ENCODE data around the gene SND1.

Gene SND1

DNA sequence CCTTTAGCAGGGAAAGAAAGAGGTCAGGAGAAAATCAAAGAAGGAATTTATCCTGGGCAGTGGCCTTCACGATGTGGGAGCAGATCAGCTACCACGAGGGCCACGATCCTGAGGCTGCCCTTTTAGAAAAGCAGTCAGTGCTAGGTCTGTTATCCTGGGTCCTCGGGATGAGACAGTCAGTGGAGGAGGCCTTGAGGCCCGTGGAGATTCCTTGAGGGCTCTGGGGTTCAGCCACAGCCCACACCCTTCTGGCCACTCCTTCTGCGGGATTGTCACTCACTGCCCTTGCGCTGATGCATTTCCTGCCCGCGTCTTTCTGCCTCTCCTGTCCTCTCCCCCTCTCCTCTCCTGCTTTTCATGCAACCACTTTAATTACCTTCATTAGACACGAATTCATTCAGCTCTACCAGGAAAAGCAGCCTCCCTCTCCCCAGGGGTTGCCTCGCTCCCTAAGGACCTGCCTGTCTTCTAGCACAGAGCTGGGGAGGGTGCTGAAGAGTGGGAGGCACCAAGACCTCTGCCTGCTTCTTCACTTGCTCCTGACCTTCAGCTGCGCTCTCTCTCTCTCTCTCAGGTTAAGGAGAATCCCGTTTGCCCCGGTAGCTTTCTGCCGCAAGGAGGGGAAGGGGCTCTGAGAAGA, 421.8 kb downstream of the SND1 start:
- DNase-seq (ENCODE audit: low spot score): no peak

DNA sequence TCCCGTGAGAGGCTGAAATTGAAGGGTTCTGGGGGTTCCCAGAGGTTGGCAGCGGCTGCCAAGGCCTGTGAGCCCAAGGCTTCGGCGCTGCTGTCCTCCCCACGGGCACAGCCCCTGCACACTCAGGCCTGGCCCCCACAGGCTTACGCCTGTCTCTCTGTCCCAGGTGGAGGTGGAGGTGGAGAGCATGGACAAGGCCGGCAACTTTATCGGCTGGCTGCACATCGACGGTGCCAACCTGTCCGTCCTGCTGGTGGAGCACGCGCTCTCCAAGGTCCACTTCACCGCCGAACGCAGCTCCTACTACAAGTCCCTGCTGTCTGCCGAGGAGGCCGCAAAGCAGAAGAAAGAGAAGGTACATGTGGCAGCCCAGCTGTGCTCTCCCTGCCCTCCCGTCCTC, 422.3 kb downstream of the SND1 start:
- DNase-seq (ENCODE audit: low spot score): no peak

DNA sequence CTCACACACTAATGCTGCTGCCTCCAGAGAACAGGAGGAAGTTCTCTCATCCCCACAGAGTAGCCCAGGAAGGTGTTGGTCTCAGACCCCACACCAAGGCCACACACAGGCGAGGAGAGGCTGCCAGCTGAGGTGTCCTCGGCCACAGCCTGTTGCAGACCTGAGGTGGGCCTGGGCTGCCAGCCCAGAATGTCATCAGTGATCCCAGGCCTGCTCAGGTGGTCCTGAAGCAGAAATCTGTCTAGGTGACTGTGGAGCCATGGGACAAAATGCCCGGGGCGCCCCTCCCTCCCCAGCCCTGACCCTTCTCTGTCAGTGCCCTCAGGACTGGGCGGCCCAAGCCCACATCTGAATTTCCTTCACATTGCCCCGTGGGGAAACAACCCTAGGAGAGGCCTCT, 422.7 kb downstream of the SND1 start:
- DNase-seq (ENCODE audit: low spot score): no peak

DNA sequence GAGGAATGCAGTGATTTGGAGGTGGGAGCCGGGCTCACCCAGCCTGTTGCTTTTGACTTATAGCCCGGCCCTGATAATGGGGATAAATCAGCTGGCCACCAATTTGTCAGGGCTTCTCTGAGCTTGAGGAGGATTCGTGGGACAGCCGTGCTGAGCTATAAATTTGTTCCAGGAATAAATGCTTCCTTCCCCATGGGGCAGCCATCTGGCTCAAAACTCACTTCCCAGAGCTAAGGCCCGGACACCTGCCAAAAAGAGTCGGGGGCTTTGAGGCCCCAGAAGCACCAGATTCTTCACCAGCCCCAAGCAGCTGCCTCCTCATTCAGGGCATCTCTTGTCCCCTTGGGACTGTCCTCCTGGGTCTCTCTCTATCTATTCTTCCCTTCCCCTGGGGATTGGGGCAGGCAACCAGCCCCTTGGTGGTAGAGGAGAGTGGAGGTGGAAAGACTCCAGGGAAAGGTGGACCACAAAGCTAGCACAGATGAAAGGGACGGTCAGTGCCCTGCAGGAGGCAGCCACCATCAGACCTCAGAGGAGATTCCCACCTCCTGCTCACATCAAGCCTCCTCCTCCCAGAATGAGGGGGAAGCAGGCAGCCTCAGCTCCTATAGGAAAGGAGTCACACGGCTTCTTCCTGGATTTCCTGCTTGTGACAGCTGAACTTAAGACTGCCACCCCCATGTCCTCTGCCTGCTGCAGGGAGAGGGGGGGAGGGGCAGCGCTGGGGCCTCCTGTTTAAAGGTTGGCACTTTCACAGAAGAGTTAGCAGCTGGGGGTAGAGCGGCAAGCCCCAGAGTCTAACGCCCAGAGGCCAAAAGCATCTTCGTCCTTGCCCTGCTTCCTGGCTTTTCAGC, 423.5 kb downstream of the SND1 start:
- DNase-seq (ENCODE audit: low spot score): no peak

DNA sequence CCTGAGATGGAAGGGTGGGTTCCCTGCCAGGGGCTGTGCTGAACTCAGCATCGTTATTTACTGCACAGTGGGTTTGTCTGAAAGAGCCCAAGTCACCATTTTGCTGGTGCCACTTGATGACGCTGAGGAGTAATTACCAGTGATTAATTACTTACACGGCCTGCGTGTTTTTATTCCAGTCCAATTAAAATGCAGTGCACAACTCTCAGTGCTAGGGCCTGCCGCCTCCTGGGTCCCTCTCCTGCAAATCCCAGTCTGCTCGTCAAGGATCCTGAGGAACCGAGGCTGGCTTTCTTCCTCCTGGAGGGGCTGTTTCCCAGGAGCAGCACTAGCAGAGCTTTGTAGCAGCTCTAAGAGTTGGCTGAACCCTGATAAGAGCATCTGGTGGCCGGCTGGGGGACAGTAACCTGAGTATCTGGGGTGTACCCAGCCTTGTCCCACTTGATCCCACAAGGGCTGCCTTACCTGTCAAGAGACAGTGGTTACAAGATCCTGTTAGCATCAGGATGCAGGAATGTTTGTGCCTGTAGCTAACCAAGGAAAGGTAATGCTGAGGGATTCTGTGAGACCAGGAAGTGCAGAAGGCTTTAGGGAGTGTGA, 424.3 kb downstream of the SND1 start:
- DNase-seq (ENCODE audit: low spot score): no peak

DNA sequence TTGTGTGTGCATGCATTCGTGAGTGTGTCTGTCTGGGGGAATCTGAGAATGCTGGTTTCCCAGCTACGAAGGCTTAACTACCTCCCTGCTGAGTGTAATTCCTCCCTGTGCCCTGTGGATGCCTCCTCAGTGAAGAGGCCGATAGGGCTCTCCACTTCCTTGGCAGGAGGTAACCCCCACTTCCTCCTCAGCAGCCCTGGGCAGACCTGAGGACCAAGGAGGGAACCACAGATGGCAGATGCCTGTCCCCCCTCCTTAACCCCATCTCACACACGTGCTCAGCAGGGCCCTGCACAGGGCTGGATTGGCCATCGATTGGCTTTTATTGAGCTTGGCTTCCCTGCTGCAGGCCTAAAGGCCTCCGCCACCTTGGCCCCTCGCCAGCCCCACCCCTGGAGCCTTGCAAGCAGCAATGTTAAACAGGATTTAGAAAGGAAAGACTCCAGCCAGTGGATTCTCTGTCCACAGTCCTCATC, 424.8 kb downstream of the SND1 start:
- DNase-seq (ENCODE audit: low spot score): no peak

DNA sequence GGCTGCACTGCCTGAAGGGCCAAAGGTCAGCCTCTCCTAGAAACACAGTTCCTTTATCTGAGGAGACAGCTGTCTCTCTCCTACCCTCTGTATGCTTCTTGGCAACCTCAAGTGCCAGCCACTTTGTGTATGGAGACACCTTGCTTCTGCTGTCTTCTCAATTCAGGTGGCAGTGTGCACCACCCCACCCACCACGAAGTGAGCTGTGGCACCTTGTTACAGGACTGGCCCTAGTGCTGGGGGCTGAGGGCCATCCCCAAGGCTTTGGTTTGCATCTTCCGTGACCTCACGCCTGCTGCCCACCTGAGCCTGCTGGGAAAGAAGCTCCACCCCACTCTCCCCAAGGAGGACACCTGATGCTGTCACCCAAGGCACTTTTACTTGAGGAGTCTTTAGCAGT, 426.3 kb downstream of the SND1 start:
- DNase-seq (ENCODE audit: low spot score): no peak

DNA sequence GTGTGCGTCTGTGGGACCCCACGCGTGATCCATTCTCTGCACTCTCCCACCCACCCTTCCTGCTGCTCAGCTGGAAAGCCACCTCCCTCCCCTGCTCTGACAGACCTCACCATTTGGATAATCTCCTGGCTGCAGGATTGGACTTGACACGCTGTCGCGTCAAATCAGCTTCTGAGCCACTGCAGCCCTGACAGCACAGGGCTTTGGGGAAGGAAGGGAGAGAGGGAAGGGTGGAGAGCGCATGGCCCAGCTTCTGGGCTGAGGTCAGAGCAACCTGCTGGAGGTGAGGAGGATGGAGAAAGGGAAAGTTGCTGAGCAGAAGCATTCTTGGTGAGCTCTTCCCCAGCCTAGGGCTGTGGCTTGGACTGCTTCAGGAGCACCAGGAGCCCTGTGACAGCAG, 428.2 kb downstream of the SND1 start:
- DNase-seq (ENCODE audit: low spot score): no peak

DNA sequence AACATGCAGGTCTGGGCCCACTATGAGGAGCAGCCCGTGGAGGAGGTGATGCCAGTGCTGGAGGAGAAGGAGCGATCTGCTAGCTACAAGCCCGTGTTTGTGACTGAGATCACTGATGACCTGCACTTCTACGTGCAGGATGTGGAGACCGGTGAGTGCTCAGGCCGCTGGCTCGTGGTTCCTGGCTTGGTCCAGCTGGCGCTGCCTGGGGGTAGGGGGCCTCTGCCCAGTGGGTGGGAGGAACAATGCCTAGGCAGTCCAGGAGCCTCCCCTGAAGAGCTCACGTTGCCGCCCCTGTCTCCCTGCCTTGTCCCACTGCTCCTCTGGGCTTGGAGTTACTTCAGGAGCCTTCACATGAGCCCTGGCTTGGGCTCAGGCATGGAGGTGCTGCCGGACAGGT, 429.4 kb downstream of the SND1 start:
- no peak for DNase-seq (ENCODE audit: low spot score)

DNA sequence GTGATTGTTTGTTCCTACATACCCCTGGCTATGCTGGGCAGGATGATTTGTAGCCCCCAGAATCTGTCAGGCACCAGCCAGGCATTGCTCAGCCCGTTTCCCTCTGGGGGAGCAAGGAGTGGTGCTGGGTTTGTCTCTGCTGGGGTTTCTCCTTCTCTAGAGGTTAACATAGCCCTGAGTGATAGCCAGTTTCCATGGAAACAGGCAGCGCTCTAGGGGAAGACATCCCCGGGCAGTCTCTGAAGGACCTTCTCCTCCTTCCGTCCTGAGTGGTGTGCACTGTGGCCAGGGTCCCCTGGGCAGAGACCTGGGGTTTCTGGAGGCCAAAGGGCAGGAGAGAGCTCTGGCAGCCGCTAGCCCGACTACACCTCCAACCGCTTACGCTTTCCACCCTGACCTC, 429.8 kb downstream of the SND1 start:
- no peak for DNase-seq (ENCODE audit: low spot score)

DNA sequence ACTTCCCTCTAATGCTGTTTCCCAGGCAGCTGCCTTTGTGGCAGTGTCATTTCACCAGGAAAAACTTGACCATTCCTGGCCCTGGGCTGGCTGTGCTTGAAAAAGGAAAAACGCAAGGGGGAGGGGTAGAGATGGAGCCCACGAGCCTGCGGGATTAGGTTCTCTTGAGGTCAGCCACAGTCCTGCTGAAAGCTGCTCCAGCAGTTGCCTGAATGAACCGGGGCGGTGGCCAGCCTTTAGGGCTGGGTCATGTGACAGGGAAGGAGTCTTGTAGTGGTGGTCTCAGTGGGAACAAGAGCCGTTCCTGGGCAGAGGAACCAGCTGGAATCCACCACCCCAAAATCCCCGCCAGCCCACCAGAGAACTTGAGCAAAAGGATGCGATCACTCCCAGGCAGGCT, 430.4 kb downstream of the SND1 start:
- DNase-seq (ENCODE audit: low spot score): no peak

DNA sequence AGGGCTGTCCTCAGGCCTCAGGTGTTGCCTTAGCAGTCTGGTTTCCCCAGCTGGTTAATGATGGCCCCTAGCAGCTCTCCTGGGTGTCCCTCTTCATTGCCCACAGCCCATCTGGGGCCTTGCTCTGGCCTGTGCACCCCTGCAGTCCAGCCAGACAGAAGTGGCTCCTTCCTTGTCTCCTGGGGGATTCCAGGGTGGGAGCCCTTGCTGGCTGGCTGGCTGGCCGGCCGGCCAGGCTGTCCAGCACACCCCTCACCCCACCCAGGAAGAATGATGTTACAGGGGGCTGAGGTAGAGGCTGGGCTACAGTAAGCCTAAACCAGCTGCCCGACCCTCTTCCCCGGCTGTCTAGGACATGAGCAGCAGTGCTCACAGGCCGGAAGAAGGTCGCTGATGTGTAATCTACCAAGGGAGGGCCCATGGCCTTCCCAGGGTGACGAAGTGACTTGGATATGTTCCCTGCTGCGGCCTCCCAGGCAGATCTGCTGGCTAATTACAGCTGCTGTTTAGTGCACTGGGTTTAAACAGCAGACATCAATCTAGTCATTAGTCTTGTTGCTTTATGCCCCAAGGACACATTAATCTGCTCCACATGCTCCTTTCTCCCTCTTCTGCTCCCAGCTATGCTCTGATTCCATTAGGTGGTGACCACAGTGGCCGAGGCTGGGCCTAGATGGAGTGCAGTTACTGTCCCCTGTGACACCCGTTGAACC, 433.1 kb downstream of the SND1 start:
- DNase-seq (ENCODE audit: low spot score): no peak

DNA sequence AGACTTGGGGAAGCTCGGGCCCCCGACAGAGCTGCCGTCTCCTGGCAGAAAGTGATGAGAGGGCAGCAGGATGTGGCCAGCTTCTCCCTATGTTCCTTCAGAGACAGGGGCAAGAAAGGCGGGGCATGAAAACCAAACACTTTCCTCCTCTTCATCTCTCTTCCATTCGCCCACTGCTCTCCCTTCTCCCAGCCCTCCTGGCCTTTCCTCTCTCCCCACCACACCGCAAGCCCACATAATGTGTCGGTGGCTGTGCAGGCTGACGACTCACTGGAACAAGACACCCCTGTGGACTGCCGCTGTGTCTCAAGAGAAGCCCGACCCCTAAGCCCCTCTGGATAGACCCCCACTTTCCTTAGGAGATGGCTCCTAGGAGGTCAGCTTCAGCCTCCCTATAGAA, 438.5 kb downstream of the SND1 start:
- DNase-seq (ENCODE audit: low spot score): no peak

DNA sequence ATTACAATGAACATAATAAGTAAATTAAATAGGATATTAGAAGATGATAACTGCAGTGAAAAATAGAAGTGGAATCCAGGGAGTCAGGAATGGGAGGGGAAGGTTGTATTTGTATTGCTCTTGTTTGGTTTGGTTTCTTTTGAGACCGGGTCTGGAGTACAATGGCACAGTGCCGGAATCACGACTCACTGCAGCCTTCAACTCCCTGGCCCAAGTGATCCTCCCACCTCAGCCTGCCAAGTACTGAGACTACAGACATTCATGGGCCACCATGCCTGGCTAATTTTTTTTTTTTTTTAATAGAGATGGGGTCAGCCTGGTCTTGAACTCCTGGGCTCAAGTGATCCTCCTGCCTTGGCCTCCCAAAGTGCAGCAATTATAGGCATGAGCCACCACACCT, 439.1 kb downstream of the SND1 start:
- no peak for DNase-seq (ENCODE audit: low spot score)

DNA sequence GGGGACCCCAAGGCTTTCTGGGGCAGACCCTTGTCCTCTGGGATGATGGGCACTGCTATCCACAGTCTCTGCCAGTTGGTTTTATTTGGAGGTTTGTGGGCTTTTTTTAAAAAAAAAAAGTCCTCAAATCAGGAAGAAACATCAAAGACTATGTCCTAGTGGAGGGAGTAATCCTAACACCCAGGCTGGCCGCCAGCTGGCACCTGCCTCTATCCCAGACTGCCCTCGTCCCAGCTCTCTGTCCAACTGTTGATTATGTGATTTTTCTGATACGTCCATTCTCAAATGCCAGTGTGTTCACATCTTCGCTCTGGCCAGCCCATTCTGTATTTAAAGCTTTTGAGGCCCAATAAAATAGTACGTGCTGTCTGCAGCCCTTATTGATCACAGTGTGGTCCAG, 440.2 kb downstream of the SND1 start:
- DNase-seq (ENCODE audit: low spot score): no peak

DNA sequence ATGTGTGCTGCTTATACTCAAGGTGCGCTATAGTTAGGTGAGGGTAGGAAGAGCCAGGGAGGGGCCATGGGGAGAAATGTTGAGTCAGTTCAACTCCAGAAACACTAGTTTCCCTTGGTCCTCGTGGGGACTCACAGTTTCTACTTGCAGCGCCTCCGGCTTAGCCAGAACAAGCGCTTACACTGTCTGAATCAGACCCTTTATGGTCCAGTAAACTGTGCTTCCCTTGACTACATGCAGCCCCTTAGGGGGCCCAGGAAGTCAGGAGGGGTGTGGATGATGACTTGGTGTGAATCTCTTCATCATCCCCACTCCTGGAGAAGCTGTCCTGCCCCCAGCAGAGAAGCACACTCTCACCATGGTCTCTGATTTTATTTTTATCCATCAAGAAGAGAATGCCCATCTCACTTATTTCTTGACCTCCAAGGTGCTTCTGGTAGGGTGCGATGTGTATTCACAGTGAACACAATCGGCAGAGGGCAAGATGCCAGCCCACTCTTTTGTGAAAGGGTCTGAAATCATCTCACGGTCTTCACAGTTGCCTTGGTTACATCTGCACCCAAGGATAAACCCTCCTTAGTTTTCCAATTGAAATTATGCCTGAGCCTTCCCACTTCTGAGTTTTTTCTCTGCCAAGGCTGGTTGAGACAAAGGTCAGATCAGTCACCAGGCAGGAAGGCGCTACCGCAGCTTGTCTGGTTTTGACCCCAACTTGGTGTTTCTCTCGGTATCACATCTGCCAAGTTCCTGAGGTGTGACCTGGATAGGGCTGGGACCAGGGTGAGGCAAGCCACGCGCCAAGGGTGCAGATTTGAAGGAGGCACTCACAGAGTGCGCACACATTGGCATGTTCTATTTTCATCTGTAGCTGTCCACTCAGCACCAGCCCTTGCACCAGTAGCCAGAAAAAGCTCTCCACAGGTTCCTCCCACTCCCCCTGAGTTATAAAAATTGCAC, 441.9 kb downstream of the SND1 start:
- no peak for DNase-seq (ENCODE audit: low spot score)

DNA sequence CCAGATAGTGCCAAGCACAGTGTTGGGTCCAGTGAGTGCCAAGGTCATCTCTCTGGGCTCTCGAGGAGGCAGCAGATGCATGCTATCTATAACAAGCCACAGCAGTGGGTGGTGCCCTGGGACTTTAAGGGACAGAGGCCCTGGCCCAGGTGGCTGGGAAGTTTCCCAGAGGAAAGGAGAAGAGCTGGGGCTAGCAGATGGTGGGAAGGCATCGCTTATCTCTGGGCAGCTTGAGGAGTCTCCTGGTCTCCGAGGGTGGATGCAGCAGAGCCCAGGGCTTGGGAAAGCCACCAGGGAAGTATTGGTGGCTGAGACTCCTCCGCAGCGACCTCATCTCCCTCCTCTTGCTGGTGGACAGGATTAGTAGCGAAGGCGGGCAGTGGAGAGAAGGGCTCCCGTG, 442.7 kb downstream of the SND1 start:
- DNase-seq (ENCODE audit: low spot score): no peak

DNA sequence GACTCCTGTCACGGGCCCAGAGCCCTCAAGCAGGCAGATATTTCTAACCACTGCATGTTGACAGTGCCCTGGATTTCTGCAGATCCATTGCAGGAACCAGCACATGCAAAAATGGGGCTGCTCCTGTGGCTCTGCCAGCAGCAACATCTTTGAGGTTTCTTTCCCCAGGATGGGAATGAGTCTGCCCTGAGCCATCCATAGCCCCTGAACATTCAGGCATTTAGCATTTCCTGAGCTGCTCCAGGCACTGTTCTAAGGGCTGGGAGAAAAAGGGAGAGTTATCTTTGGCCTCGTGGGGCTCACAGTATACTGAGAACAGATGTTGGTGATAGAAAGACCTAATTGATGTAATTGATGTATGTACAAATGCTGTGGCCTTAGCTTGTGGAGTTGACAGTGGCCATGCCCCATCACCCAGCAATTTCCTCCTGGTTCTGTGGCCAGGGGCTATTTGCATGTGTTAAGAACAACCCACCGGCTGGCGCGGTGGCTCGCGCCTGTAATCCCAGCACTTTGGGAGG, 445.3 kb downstream of the SND1 start:
- DNase-seq (ENCODE audit: low spot score): no peak

DNA sequence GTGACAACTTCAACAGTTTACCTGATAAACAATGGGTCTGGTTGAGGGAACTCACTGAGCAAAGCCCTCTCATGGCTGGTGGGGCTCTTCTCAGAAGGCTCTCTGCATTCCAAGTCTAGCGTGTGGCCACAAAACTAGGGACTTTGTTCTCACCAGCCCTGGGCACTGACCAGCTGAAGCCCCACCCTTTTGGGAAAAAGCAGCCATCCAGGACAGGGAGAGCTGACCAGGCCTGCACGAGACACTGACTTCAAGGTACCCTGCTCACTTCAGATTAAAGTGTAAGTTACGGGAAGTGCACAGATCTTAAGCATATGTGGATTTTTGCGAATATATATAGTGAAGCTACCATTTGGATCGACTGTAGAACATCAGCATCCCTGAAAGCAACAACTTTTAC, 446.6 kb downstream of the SND1 start:
- DNase-seq (ENCODE audit: low spot score): no peak

DNA sequence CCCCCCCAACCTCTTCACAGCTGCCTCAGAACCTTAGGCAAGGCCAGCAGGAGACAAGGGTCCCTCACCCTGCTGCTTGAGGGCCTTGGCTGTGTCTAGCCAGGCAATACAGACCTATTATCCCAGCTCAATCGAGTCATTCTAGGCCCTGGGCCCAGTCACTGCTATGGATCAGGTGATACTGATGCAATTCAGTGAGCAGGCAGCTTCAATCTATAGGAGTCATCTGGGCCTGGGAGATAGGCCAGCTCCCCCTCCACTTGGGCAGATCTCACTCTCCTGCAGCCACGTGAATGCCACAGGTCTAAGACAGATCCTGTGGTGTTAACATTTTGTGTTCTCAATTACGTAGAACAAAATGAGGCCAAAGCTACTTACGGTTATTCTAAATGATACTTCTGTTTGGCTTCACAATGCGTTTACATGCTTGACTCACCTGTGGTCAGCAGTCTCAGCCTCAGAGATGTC, 447.2 kb downstream of the SND1 start:
- no peak for DNase-seq (ENCODE audit: low spot score)

Measured in left forelimb (tissue), 1 donor.